ENCODE data around the gene PHLPP1. TPM values are rescaled to one million over a fixed set of nuclear protein-coding genes. Genes with fewer than 3 reads are reported as not detected.

Gene PHLPP1
- total and polyA plus RNA-seq, 2 experiments from 2014 or later: 15.7 to 73.6 TPM

DNA sequence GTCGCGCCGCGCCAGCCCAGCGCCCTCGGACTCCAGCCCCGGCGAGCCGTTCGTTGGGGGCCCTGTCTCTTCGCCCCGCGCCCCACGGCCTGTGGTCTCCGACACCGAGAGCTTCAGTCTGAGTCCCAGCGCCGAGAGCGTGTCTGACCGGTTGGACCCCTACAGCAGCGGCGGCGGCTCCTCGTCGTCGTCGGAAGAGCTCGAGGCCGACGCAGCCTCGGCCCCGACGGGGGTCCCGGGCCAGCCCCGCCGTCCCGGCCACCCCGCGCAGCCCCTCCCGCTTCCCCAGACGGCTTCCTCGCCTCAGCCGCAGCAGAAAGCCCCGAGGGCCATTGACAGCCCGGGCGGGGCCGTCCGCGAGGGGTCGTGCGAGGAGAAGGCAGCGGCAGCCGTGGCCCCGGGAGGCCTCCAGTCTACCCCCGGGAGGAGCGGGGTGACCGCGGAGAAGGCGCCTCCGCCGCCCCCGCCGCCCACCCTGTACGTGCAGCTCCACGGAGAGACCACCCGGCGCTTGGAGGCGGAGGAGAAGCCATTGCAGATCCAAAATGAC, 1.4 kb downstream of the PHLPP1 start:
- Mint-ChIP-seq H3K4me1 (peaks cover 38% of the 10 kb centered on the region), H3K27ac (peak overlapping the region; percentile 68; the same call in 1 of the 2 replicates), H3K9me3 (peaks cover 6% of the 10 kb centered on the region; the same call in 1 of the 3 replicates), H3K4me3 (peak overlapping the region; percentile 96), H3K27me3 (ENCODE audit: insufficient read depth, low read depth, poor library complexity) (peaks cover 19% of the 10 kb centered on the region), H3K36me3 (ENCODE audit: low read depth) (peaks cover 25% of the 10 kb centered on the region)
- no peaks in the 10 kb centered on the region for H3K27me3 ChIP-seq (ENCODE audit: insufficient read depth)
- H3K4me3 ChIP-seq: peak overlapping the region; percentile 65
- H3K27ac ChIP-seq (ENCODE audit: low read depth): no peak overlapping the region
- peaks cover 48% of the 10 kb centered on the region for H3K79me2 ChIP-seq (replicated peaks; ENCODE audit: insufficient read depth)
- ATAC-seq (peak; percentile 12), DNase-seq (ENCODE audit: low spot score) (peak; percentile 63)
- no peak overlapping the region for H2AFZ ChIP-seq
- H3F3A ChIP-seq (replicated peaks; ENCODE audit: low read depth): no peaks in the 10 kb centered on the region
- TF ChIP-seq, protein P1, sequence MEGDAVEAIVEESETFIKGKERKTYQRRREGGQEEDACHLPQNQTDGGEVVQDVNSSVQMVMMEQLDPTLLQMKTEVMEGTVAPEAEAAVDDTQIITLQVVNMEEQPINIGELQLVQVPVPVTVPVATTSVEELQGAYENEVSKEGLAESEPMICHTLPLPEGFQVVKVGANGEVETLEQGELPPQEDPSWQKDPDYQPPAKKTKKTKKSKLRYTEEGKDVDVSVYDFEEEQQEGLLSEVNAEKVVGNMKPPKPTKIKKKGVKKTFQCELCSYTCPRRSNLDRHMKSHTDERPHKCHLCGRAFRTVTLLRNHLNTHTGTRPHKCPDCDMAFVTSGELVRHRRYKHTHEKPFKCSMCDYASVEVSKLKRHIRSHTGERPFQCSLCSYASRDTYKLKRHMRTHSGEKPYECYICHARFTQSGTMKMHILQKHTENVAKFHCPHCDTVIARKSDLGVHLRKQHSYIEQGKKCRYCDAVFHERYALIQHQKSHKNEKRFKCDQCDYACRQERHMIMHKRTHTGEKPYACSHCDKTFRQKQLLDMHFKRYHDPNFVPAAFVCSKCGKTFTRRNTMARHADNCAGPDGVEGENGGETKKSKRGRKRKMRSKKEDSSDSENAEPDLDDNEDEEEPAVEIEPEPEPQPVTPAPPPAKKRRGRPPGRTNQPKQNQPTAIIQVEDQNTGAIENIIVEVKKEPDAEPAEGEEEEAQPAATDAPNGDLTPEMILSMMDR (conservative IDR thresholded peaks at IDR 0.05; ENCODE audit: low read depth in 2 of 2): peak in 1 of 2 experiments; percentile 58; a peak in 2 of 4 replicates
- no peak for TF ChIP-seq EZH2phosphoT487 (IDR thresholded peaks at IDR 0.05; ENCODE audit: unreplicated experiment)
- no peaks in the 10 kb centered on the region for H3K36me3 ChIP-seq (ENCODE audit: insufficient read depth)
- H3K4me2 ChIP-seq: peak overlapping the region; percentile 82
- peaks cover 38% of the 10 kb centered on the region for H3K4me1 ChIP-seq (ENCODE audit: insufficient read depth)
- H3K9me2 ChIP-seq (ENCODE audit: insufficient read depth): no peaks in the 10 kb centered on the region
- peaks cover 17% of the 10 kb centered on the region for H4K20me1 ChIP-seq (replicated peaks; ENCODE audit: insufficient read depth)

- Histone ChIP-seq H3K36me3 (ENCODE audit: insufficient read depth) (no peaks in the 10 kb centered on the region), H3K27me3 (ENCODE audit: insufficient read depth) (no peaks in the 10 kb centered on the region), H4K20me1 (replicated peaks; ENCODE audit: insufficient read depth) (peaks cover 17% of the 10 kb centered on the region), H3K27ac (ENCODE audit: low read depth) (no peak overlapping the region), H3K9me2 (ENCODE audit: insufficient read depth) (no peaks in the 10 kb centered on the region), H2AFZ (no peak overlapping the region), H3F3A (replicated peaks; ENCODE audit: low read depth) (no peaks in the 10 kb centered on the region), H3K4me2 (peak overlapping the region; percentile 82), H3K4me3 (peak overlapping the region; percentile 65), H3K4me1 (ENCODE audit: insufficient read depth) (peaks cover 44% of the 10 kb centered on the region), H3K79me2 (replicated peaks; ENCODE audit: insufficient read depth) (peaks cover 55% of the 10 kb centered on the region)
- ATAC-seq (peak; percentile 11), DNase-seq (ENCODE audit: low spot score) (peak; percentile 70)
- peaks cover 6% of the 10 kb centered on the region; the same call in 1 of the 3 replicates for H3K9me3 Mint-ChIP-seq
- peak overlapping the region; percentile 68 for H3K27ac Mint-ChIP-seq
- H3K4me1 Mint-ChIP-seq: peaks cover 44% of the 10 kb centered on the region
- H3K4me3 Mint-ChIP-seq: peak overlapping the region; percentile 96
- peaks cover 18% of the 10 kb centered on the region for H3K27me3 Mint-ChIP-seq (ENCODE audit: insufficient read depth, low read depth, poor library complexity)
- peaks cover 25% of the 10 kb centered on the region for H3K36me3 Mint-ChIP-seq (ENCODE audit: low read depth)
- no peak for TF ChIP-seq EZH2 (IDR thresholded peaks at IDR 0.05; ENCODE audit: low read depth, unreplicated experiment)
- no peak for TF ChIP-seq NANOG (IDR thresholded peaks at IDR 0.05; ENCODE audit: borderline replicate concordance)
- TF ChIP-seq ZNF114 (CRISPR knock-in tag; IDR thresholded peaks at IDR 0.05): no peak
- no peak for TF ChIP-seq REST (IDR thresholded peaks at IDR 0.05; ENCODE audit: unreplicated experiment)
- TF ChIP-seq ZNF462 (CRISPR knock-in tag; IDR thresholded peaks at IDR 0.05): no peak
- no peak for TF ChIP-seq STAT1 (IDR thresholded peaks at IDR 0.05; ENCODE audit: unreplicated experiment)
Measured at GRCh38 chr18:62717169-62717924, 2.0 kb downstream of the PHLPP1 start.
